Epithelial cell of esophagus (primary cell): Measurements from ENCODE around the gene BCO1.

Source experiments
- DNase-seq: peaks from one replicate; pipeline ENCODE4 v3.0.0; 2010; ENCODE audit warnings: low read depth
- H3K4me3 ChIP-seq: 2 replicates; pipeline ENCODE4 v1.5.1; 2011; ENCODE audit warnings: mild to moderate bottlenecking, low read length, control low read depth
- CTCF ChIP-seq: IDR thresholded peaks from 2 replicates; pipeline ENCODE4 v1.5.1; 2011; ENCODE audit warnings: low read depth, mild to moderate bottlenecking, low read length, control low read depth, inconsistent platforms; ENCODE audit not compliant: insufficient read depth; ENCODE audit errors: missing control alignments

BCO1 gene

GRCh38 chr16:81337097-81337496 is 98.6 kb downstream of the BCO1 start:
- no peak for DNase-seq
- TF ChIP-seq CTCF = no peak
- no peak overlapping the region for H3K4me3 ChIP-seq
